CD4-positive, alpha-beta memory T cell (primary cell): ENCODE data around the gene MRPL40. TPM values are rescaled to one million over a fixed set of nuclear protein-coding genes. Genes with fewer than 3 reads are reported as not detected.

Experiments
- CTCF ChIA-PET: fragments of 350-600 bp; sonication (Branson Sonifier 250); formaldehyde crosslinking; loops from one replicate; lab custom pipeline; 2021; ENCODE audit warnings: inconsistent platforms; ENCODE audit not compliant: partially characterized antibody; lab: Charles Lee
- POLR2A ChIA-PET: fragments of 350-600 bp; sonication (Branson Sonifier 250); formaldehyde crosslinking; loops from one replicate; lab custom pipeline; 2021; ENCODE audit not compliant: partially characterized antibody; lab: Charles Lee
- DNase-seq, 5 donors: peaks; one replicate each; pipeline versions ENCODE4 v3.0.0 to v3.0.0-alpha.2; 2020 to 2022; ENCODE audit warnings: mixed read lengths in 1 of 5
- H3K27ac ChIP-seq: one replicate; pipeline ENCODE4 v1.7.0; 2013; ENCODE audit warnings: low read depth, low read length
- H3K27me3 ChIP-seq: 2 replicates; pipeline ENCODE4 v1.7.0; 2013; ENCODE audit warnings: mild to moderate bottlenecking, low read length, moderate library complexity; ENCODE audit not compliant: insufficient read depth
- H3K36me3 ChIP-seq: 2 replicates; pipeline ENCODE4 v1.7.0; 2013; ENCODE audit warnings: mild to moderate bottlenecking, low read length, moderate library complexity; ENCODE audit not compliant: insufficient read depth
- H3K4me1 ChIP-seq: 2 replicates; pipeline ENCODE4 v1.7.0; 2013; ENCODE audit warnings: mild to moderate bottlenecking, low read length, moderate library complexity; ENCODE audit not compliant: insufficient read depth
- H3K4me3 ChIP-seq, 2 donors: one replicate each; pipeline ENCODE4 v1.7.0; 2013; ENCODE audit warnings: low read length in 2 of 2, mild to moderate bottlenecking in 1 of 2
- H3K9me3 ChIP-seq, 2 donors: one replicate each; pipeline ENCODE4 v1.7.0; 2013; ENCODE audit warnings: low read length in 2 of 2, control low read depth in 1 of 2; ENCODE audit not compliant: control insufficient read depth in 1 of 2
- H3K27ac Mint-ChIP-seq, 7 donors: one replicate each; pipeline ENCODE4 v1.8.0; 2020 to 2021; ENCODE audit warnings: mixed read lengths in 7 of 7, mild to moderate bottlenecking in 6 of 7, inconsistent platforms in 3 of 7, moderate library complexity in 3 of 7
- H3K27me3 Mint-ChIP-seq, 2 donors: one replicate each; pipeline ENCODE4 v1.8.0; 2020 to 2021; ENCODE audit warnings: mixed read lengths in 2 of 2
- H3K36me3 Mint-ChIP-seq, 2 donors: one replicate each; pipeline ENCODE4 v1.8.0; 2020 to 2021; ENCODE audit warnings: mixed read lengths in 2 of 2, inconsistent platforms in 1 of 2, mild to moderate bottlenecking in 1 of 2
- H3K4me1 Mint-ChIP-seq, 4 donors: one replicate each; pipeline ENCODE4 v1.8.0; 2020 to 2021; ENCODE audit warnings: mixed read lengths in 4 of 4, mild to moderate bottlenecking in 1 of 4
- H3K4me3 Mint-ChIP-seq, 8 donors: one replicate each; pipeline ENCODE4 v1.8.0; 2020 to 2021; ENCODE audit warnings: mixed read lengths in 8 of 8, mild to moderate bottlenecking in 7 of 8, moderate library complexity in 6 of 8, inconsistent platforms in 3 of 8
- H3K9me3 Mint-ChIP-seq, 8 donors: one replicate each; pipeline ENCODE4 v1.8.0; 2020 to 2021; ENCODE audit warnings: mixed read lengths in 8 of 8, mild to moderate bottlenecking in 5 of 8, inconsistent platforms in 3 of 8, moderate library complexity in 1 of 8
- intact Hi-C: fragments of 100-400 bp; cut with micrococcal nuclease; formaldehyde crosslinking; loops from one replicate; pipeline ENCODE4 v1.15.1; 2023
- polyA plus RNA-seq, 2 donors: library from polyadenylated mRNA; unstranded; fragments of 300-500 nt; fragmentation: Illumina TruSeq; gene quantifications; one replicate each; pipeline ENCODE4 v1.2.3, GENCODE V29; 2021
- total RNA-seq, 2 experiments: library from RNA; stranded (reverse); gene quantifications; one replicate each; pipeline ENCODE4 v1.2.3, GENCODE V29; 2021

Gene MRPL40
- total and polyA plus RNA-seq, 4 experiments from 2014 or later, result 16.2 to 79.3 (median 36.4) TPM

- Histone ChIP-seq H3K27me3 (no peaks in the 10 kb centered on the region), H3K27ac (peak overlapping the region; percentile 96), H3K4me3 (peak overlapping the region; percentile 62 to 83), H3K36me3 (peaks cover 15% of the 10 kb centered on the region), H3K9me3 (no peaks in the 10 kb centered on the region), H3K4me1 (peaks cover 18% of the 10 kb centered on the region)
- no peaks in the 10 kb centered on the region for H3K27me3 Mint-ChIP-seq
- intact Hi-C loops, result loop anchor here (1.0 to 2.0 kb wide), 3 partner anchors 119 to 371 kb away; no protein-coding TSS in a partner anchor
- peak overlapping the region; percentile 65 to 98 (median 92) for H3K4me3 Mint-ChIP-seq
- POLR2A ChIA-PET, result interaction anchor here (0.5 to 3.9 kb wide), 10 partner anchors 11 to 369 kb away, joined by 3 to 47 read pairs (median 4); partner anchors contain the start of genes C22orf39, DGCR2, ESS2 and HIRA
- peak in 4 of 5 donors; percentile 11 to 24 (median 18) for DNase-seq
- CTCF ChIA-PET, result interaction anchor here (0.7 to 3.6 kb wide), 7 partner anchors 12 to 370 kb away, joined by 3 to 19 read pairs (median 4); partner anchors contain the start of gene ESS2
- H3K27ac Mint-ChIP-seq, result peak overlapping the region; percentile 73 to 99 (median 88)
- no peaks in the 10 kb centered on the region for H3K9me3 Mint-ChIP-seq
- H3K4me1 Mint-ChIP-seq, result peaks cover 21 to 46% (median 35%) of the 10 kb centered on the region in 4 donors
- peaks cover 17 to 36% of the 10 kb centered on the region in 2 donors for H3K36me3 Mint-ChIP-seq
These were observed 45.1 kb downstream of the MRPL40 start for GRCh38 chr22:19477321-19478044.

- peak in 4 of 5 donors; percentile 26 to 34 (median 30) for DNase-seq
- peaks cover 8% of the 10 kb centered on the region for H3K36me3 ChIP-seq
- peaks cover 21 to 46% (median 35%) of the 10 kb centered on the region in 4 donors for H3K4me1 Mint-ChIP-seq
- peaks cover 18% of the 10 kb centered on the region for H3K4me1 ChIP-seq
- ChIA-PET CTCF (interaction anchor here (0.9 to 3.6 kb wide), 8 partner anchors 13 to 370 kb away, joined by 3 to 19 read pairs (median 4); partner anchors contain the start of genes ESS2 and HIRA), POLR2A (interaction anchor here (0.8 to 3.9 kb wide), 12 partner anchors 12 to 370 kb away, joined by 3 to 47 read pairs (median 4); partner anchors contain the start of genes C22orf39, DGCR2, ESS2 and HIRA)
- H3K27me3 Mint-ChIP-seq, result no peaks in the 10 kb centered on the region
- peak overlapping the region; percentile 73 to 99 (median 88) for H3K27ac Mint-ChIP-seq
- peak overlapping the region; percentile 65 to 98 (median 92) for H3K4me3 Mint-ChIP-seq
- no peaks in the 10 kb centered on the region for H3K27me3 ChIP-seq
- intact Hi-C loops, result loop anchor here (1.0 to 2.0 kb wide), 2 partner anchors 119 to 152 kb away; no protein-coding TSS in a partner anchor
- no peaks in the 10 kb centered on the region for H3K9me3 Mint-ChIP-seq
- peak overlapping the region; percentile 62 to 83 for H3K4me3 ChIP-seq
- peak overlapping the region; percentile 96 for H3K27ac ChIP-seq
- H3K9me3 ChIP-seq, result no peaks in the 10 kb centered on the region
- H3K36me3 Mint-ChIP-seq, result peaks cover 13 to 30% of the 10 kb centered on the region in 2 donors
These were observed 45.9 kb downstream of the MRPL40 start for GRCh38 chr22:19478045-19478900.

DNA sequence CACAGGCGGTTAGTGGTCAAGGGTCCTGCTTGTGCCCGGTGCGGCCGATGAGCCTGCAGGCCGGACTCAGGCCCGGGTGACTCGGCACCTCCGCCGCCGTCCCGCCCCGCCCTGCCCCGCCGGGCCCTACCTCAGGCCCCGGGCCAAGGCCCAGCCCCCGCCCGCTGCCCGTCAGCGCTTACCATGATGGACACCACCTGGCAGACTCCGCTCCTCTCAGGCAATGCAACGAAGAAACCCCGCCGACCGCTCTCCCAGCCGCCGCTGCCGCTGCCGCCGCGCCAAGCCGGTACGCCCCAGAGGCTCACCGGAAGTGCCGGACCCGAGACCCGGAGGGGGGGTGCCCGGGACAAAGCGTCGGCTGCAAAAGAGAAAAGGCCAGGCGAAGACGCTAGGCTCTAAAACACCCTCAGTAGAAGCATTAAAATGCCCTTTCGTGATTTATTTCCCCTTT lies 46.6 kb downstream of the MRPL40 start, which contains the start of gene UFD1:
Gene UFD1 (minus strand): TSS at position 293 of the 454 bp plus-strand sequence. CDS start 108 bp downstream, at position 185.
- intact Hi-C loops, result loop anchor here (1.0 to 2.0 kb wide), 7 partner anchors 32 to 357 kb away; partner anchors contain the start of genes C22orf39, DGCR2, ESS2 and MRPL40

DNA sequence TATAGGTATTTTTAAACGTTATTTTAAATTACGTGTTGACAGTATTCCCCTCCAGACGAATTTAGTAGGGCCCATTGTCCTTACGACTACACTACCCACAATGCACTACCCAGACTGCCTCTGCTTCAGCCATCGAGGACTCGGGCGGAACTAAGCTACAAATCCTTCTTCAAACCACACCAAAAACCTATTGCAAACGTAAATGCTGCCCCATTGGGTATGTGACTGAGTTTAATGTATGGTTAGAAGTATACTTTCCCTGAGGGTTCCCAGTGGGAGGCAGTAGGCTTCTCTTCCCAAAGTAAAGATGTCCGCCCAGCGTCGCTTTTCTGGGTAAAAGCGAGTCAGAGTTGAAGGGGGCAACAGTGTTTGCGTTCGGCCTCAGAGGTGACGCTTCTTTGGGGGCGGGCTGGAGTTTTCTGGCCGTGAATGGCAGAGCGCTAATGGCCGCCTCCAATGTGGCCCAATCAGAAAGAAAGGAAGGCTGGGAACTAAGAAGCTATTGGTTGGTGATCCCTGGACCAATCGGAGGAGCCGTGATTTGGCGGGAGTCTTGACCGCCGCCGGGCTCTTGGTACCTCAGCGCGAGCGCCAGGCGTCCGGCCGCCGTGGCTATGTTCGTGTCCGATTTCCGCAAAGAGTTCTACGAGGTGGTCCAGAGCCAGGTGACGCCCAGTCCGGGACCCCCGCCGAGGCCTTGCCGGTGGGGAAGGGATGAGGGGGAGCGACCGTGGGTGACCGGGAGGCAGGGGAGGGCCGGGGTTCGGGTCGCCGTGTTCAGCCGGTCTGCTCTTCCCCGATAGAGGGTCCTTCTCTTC lies 47.2 kb downstream of the MRPL40 start, which contains the start of gene CDC45:
Gene CDC45 (plus strand): TSS at position 566 of the 818 bp plus-strand sequence. CDS start 49 bp downstream, at position 615.
- Histone ChIP-seq H3K27ac (peak within 1 kb of the TSS; percentile 96), H3K4me3 (peak within 1 kb of the TSS; percentile 62 to 83), H3K36me3 (no peaks in the 10 kb centered on the region), H3K27me3 (no peaks in the 10 kb centered on the region), H3K9me3 (no peaks in the 10 kb centered on the region), H3K4me1 (peaks cover 18% of the 10 kb centered on the region)
- POLR2A ChIA-PET, result interaction anchor here (0.7 to 3.9 kb wide), 17 partner anchors 13 to 371 kb away, joined by 3 to 47 read pairs (median 4); partner anchors contain the start of genes C22orf39, DGCR2, ESS2 and HIRA
- Mint-ChIP-seq H3K4me1 (peaks cover 21 to 46% (median 34%) of the 10 kb centered on the region in 4 donors), H3K9me3 (no peaks in the 10 kb centered on the region), H3K4me3 (peak within 1 kb of the TSS; percentile 91 to 98 (median 94)), H3K36me3 (peaks cover 5 to 21% of the 10 kb centered on the region in 2 donors), H3K27ac (peak within 1 kb of the TSS; percentile 97 to 100 (median 100)), H3K27me3 (no peaks in the 10 kb centered on the region)
- intact Hi-C loops, result loop anchor here (1.0 to 2.0 kb wide), 6 partner anchors 32 to 357 kb away; partner anchors contain the start of genes C22orf39, DGCR2, ESS2 and MRPL40
- CTCF ChIA-PET, result interaction anchor here (0.7 to 3.6 kb wide), 7 partner anchors 9 to 339 kb away, joined by 3 to 19 read pairs (median 3); partner anchors contain the start of gene ESS2
- DNase-seq, result peak; percentile 95 to 97 (median 95)

More for the DNA sequence above, 46.6 kb downstream of the MRPL40 start, which contains the start of gene UFD1:
- CTCF ChIA-PET, result interaction anchor here (0.9 to 3.6 kb wide), 7 partner anchors 15 to 334 kb away, joined by 3 to 19 read pairs (median 3); partner anchors contain the start of genes ESS2 and HIRA
- POLR2A ChIA-PET, result interaction anchor here (0.9 to 3.9 kb wide), 15 partner anchors 12 to 370 kb away, joined by 3 to 47 read pairs (median 4); partner anchors contain the start of genes C22orf39, DGCR2, ESS2 and HIRA
- no peaks in the 10 kb centered on the region for H3K27me3 ChIP-seq
- H3K9me3 ChIP-seq, result no peaks in the 10 kb centered on the region
- Mint-ChIP-seq H3K4me1 (peaks cover 21 to 46% (median 34%) of the 10 kb centered on the region in 4 donors), H3K36me3 (peaks cover 6 to 23% of the 10 kb centered on the region in 2 donors), H3K27ac (peak within 1 kb of the TSS; percentile 97 to 100 (median 100)), H3K9me3 (no peaks in the 10 kb centered on the region), H3K27me3 (no peaks in the 10 kb centered on the region), H3K4me3 (peak within 1 kb of the TSS; percentile 91 to 98 (median 94))
- H3K36me3 ChIP-seq, result peaks cover 1% of the 10 kb centered on the region
- H3K4me3 ChIP-seq, result peak within 1 kb of the TSS; percentile 62 to 83
- peak; percentile 84 to 87 (median 86) for DNase-seq
- peaks cover 18% of the 10 kb centered on the region for H3K4me1 ChIP-seq
- peak within 1 kb of the TSS; percentile 96 for H3K27ac ChIP-seq

DNA sequence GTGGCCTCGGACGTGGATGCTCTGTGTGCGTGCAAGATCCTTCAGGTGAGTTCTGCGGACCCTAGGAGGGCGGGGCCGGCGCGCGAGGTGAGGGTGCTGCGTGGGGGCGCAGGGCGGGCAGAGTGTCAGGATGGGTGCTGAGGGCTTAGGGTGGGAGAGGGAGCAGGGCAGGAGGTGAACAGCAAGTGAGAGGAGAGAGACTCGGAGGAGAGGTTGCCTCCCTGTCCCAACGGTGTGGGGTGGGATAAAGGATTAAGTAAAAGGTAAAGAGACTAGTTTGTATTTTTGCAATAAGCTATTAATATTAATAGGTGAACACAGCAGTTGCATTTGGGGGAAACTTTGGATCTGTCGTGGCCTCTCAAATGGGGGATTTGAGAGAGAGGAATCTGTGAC lies 47.8 kb downstream of the MRPL40 start:
- Histone ChIP-seq H3K36me3 (no peaks in the 10 kb centered on the region), H3K9me3 (no peaks in the 10 kb centered on the region), H3K27me3 (no peaks in the 10 kb centered on the region), H3K27ac (peak overlapping the region; percentile 96), H3K4me1 (peaks cover 18% of the 10 kb centered on the region), H3K4me3 (peak overlapping the region; percentile 21 to 62)
- Mint-ChIP-seq H3K4me3 (peak overlapping the region; percentile 91 to 98 (median 94)), H3K27me3 (no peaks in the 10 kb centered on the region), H3K4me1 (peaks cover 21 to 46% (median 32%) of the 10 kb centered on the region in 4 donors), H3K27ac (peak overlapping the region; percentile 19 to 100 (median 77)), H3K36me3 (peaks cover 5 to 20% of the 10 kb centered on the region in 2 donors), H3K9me3 (no peaks in the 10 kb centered on the region)
- ChIA-PET CTCF (interaction anchor here (0.7 to 3.6 kb wide), 5 partner anchors 14 to 339 kb away, joined by 3 to 19 read pairs (median 4); partner anchors contain the start of gene ESS2), POLR2A (interaction anchor here (0.7 to 3.9 kb wide), 12 partner anchors 14 to 370 kb away, joined by 3 to 47 read pairs (median 4); partner anchors contain the start of genes C22orf39, DGCR2, ESS2 and HIRA)
- peak in 2 of 5 donors; percentile 2 to 3 for DNase-seq
- intact Hi-C loops, result no loop called here
